HepG2 (cell line): ENCODE data around the gene CELF5. TPM values are rescaled to one million over a fixed set of nuclear protein-coding genes. Genes with fewer than 3 reads are reported as not detected.
A peak's percentile ranks its signal among the peaks of the same experiment; 100 is the strongest.

Source experiments
- ATRX ChIP-seq: sonication (generic); formaldehyde crosslinking; IDR thresholded peaks from 2 replicates; pipeline ENCODE4 v1.4.0; 2020; ENCODE audit warnings: missing genetic modification reagents, borderline replicate concordance
- EEA1 ChIP-seq: sonication (generic); formaldehyde crosslinking; IDR thresholded peaks from 2 replicates; pipeline ENCODE4 v1.5.1; 2020; ENCODE audit warnings: mild to moderate bottlenecking, missing genetic modification reagents, borderline replicate concordance
- ELF1 ChIP-seq: sonication (generic); formaldehyde crosslinking; IDR thresholded peaks from 2 replicates; pipeline ENCODE4 v1.4.0; 2020; ENCODE audit warnings: missing genetic modification reagents
- HMG20A ChIP-seq: IDR thresholded peaks from 2 replicates; pipeline ENCODE4 v1.6.1; 2016; ENCODE audit warnings: borderline replicate concordance
- JUND ChIP-seq: sonication (generic); formaldehyde crosslinking; IDR thresholded peaks from 2 replicates; pipeline ENCODE4 v1.8.0; 2022; ENCODE audit warnings: mild to moderate bottlenecking, missing genetic modification reagents
- KDM3A ChIP-seq: IDR thresholded peaks from 2 replicates; pipeline ENCODE4 v1.6.1; 2018; ENCODE audit warnings: low read depth, missing compliant biosample characterization
- MAFG ChIP-seq: sonication (generic); formaldehyde crosslinking; IDR thresholded peaks from 2 replicates; pipeline ENCODE4 v1.5.1; 2020; ENCODE audit warnings: mild to moderate bottlenecking, missing genetic modification reagents
- MAX ChIP-seq: IDR thresholded peaks from 2 replicates; pipeline ENCODE4 v1.6.1; 2012; ENCODE audit warnings: inconsistent platforms
- MED13 ChIP-seq: sonication (generic); formaldehyde crosslinking; IDR thresholded peaks from 2 replicates; pipeline ENCODE4 v1.5.0; 2020; ENCODE audit warnings: missing genetic modification reagents
- MYC ChIP-seq: sonication (generic); formaldehyde crosslinking; IDR thresholded peaks from 2 replicates; pipeline ENCODE4 v1.9.0; 2021; ENCODE audit warnings: missing genetic modification reagents, borderline replicate concordance
- NFE2L1 ChIP-seq: sonication (generic); formaldehyde crosslinking; IDR thresholded peaks from 2 replicates; pipeline ENCODE4 v1.4.0; 2020; ENCODE audit warnings: missing genetic modification reagents, mild to moderate bottlenecking, borderline replicate concordance
- NFKBIZ ChIP-seq: IDR thresholded peaks from 2 replicates; pipeline ENCODE4 v1.6.1; 2018; ENCODE audit warnings: missing genetic modification reagents, missing compliant biosample characterization
- NR2F1 ChIP-seq, 2 experiments: fragments of 450-650 bp in 1 of 2; formaldehyde crosslinking in 1 of 2; IDR thresholded peaks; 2 replicates each; pipeline versions ENCODE4 v1.5.0 to v1.6.1; 2016 to 2020; ENCODE audit warnings: mild to moderate bottlenecking in 1 of 2, missing compliant biosample characterization in 1 of 2, missing genetic modification reagents in 1 of 2, moderate library complexity in 1 of 2
- RBM22 ChIP-seq: fragments of 200-400 bp; formaldehyde crosslinking; optimal IDR thresholded peaks from 2 replicates; pipeline ENCODE3; 2017; ENCODE audit warnings: mild to moderate bottlenecking, low read length, moderate library complexity
- SNAPC2 ChIP-seq: sonication (generic); formaldehyde crosslinking; IDR thresholded peaks from 2 replicates; pipeline ENCODE4 v1.8.1; 2022; ENCODE audit warnings: mild to moderate bottlenecking, missing genetic modification reagents
- STAT5B ChIP-seq: sonication (generic); formaldehyde crosslinking; IDR thresholded peaks from 2 replicates; pipeline ENCODE4 v1.4.0; 2020; ENCODE audit warnings: missing genetic modification reagents
- TEF ChIP-seq: sonication (generic); formaldehyde crosslinking; IDR thresholded peaks from 2 replicates; pipeline ENCODE4 v1.5.0; 2020; ENCODE audit warnings: missing genetic modification reagents
- U2AF2 ChIP-seq: fragments of 200-400 bp; formaldehyde crosslinking; IDR thresholded peaks from 2 replicates; pipeline ENCODE4 v1.6.1; 2017; ENCODE audit warnings: low read depth, mild to moderate bottlenecking, low read length
- ZBTB7B ChIP-seq: sonication (generic); formaldehyde crosslinking; IDR thresholded peaks from 2 replicates; pipeline ENCODE4 v1.4.0; 2020; ENCODE audit warnings: missing genetic modification reagents
- ZMYM4 ChIP-seq: sonication (generic); formaldehyde crosslinking; IDR thresholded peaks from 2 replicates; pipeline ENCODE4 v1.8.1; 2023; ENCODE audit warnings: mild to moderate bottlenecking, missing genetic modification reagents
- ZNF256 ChIP-seq: sonication (generic); formaldehyde crosslinking; conservative IDR thresholded peaks from 2 replicates; pipeline ENCODE4 v1.4.0; 2020; ENCODE audit warnings: missing genetic modification reagents
- ZNF274 ChIP-seq: sonication (generic); formaldehyde crosslinking; IDR thresholded peaks from 2 replicates; pipeline ENCODE4 v1.5.1; 2020; ENCODE audit warnings: mild to moderate bottlenecking, missing genetic modification reagents
- ZNF441 ChIP-seq: sonication (generic); formaldehyde crosslinking; IDR thresholded peaks from 2 replicates; pipeline ENCODE4 v1.7.0; 2021; ENCODE audit warnings: missing genetic modification reagents, borderline replicate concordance
- ZNF512B ChIP-seq: sonication (generic); formaldehyde crosslinking; IDR thresholded peaks from 2 replicates; pipeline ENCODE4 v1.5.1; 2020; ENCODE audit warnings: missing genetic modification reagents, mild to moderate bottlenecking, borderline replicate concordance
- ZNF614 ChIP-seq: IDR thresholded peaks from 2 replicates; pipeline ENCODE4 v1.6.1; 2018; ENCODE audit warnings: missing biosample characterization, missing genetic modification reagents, inconsistent platforms, borderline replicate concordance
- ZNF878 ChIP-seq: sonication (generic); formaldehyde crosslinking; IDR thresholded peaks from 2 replicates; pipeline ENCODE4 v1.8.1; 2023; ENCODE audit warnings: mild to moderate bottlenecking, missing genetic modification reagents, moderate library complexity
- ZSCAN22 ChIP-seq: sonication (generic); formaldehyde crosslinking; IDR thresholded peaks from 2 replicates; pipeline ENCODE4 v1.4.0; 2020; ENCODE audit warnings: mild to moderate bottlenecking, missing genetic modification reagents
- ZSCAN30 ChIP-seq: sonication (generic); formaldehyde crosslinking; IDR thresholded peaks from 2 replicates; pipeline ENCODE4 v1.5.0; 2020; ENCODE audit warnings: mild to moderate bottlenecking, missing genetic modification reagents
- polyA plus RNA-seq, 8 experiments: library from polyadenylated mRNA; depleted of rRNA in 3 of 8; stranded (reverse) in 7 of 8; unstranded in 1 of 8; fragments of >200 nt; fragmentation: Illumina TruSeq in 4 of 8; extraction: Trizol in 4 of 8; gene quantifications; 2 replicates each; pipeline versions ENCODE4 v1.2.1 to v1.2.3, GENCODE V29; 2011 to 2016; ENCODE audit warnings: low read depth in 4 of 8, missing spikeins in 1 of 8, mixed read lengths in 1 of 8; ENCODE audit not compliant: insufficient read depth in 1 of 8
- total RNA-seq, 5 experiments: library from RNA; depleted of rRNA; stranded (reverse); fragments of >200 nt; fragmentation: Illumina TruSeq; extraction: Trizol; gene quantifications; 2 replicates each; pipeline ENCODE4 v1.2.3, GENCODE V29; 2016; ENCODE audit warnings: low read depth in 1 of 5

The CELF5 gene
- total and polyA plus RNA-seq, 2 of the 13 experiments (the other 11 are each of a cell fraction or from before 2014, with no cell fraction given), result 0.31 to 0.84 TPM

- TF ChIP-seq ELF1 (CRISPR knock-in tag), result peak; percentile 29; the same call in 1 of the 2 replicates
- TF ChIP-seq JUND (CRISPR knock-in tag), result no peak
- no peak for TF ChIP-seq U2AF2
- no peak for TF ChIP-seq ATRX (CRISPR knock-in tag)
- no peak for TF ChIP-seq NFE2L1 (CRISPR knock-in tag)
- TF ChIP-seq MED13 (CRISPR knock-in tag), result no peak
- no peak for TF ChIP-seq NR2F1 (CRISPR knock-in tag; IDR thresholded peaks at IDR 0.05)
- TF ChIP-seq ZNF878 (CRISPR knock-in tag), result no peak
- TF ChIP-seq EEA1, result peak; percentile 57; the same call in 1 of the 2 replicates
- TF ChIP-seq ZNF256 (CRISPR knock-in tag), result no peak
- TF ChIP-seq NFKBIZ (CRISPR knock-in tag), result no peak; the same call in 1 of the 2 replicates
- no peak for TF ChIP-seq ZNF274
- no peak for TF ChIP-seq MAFG (CRISPR knock-in tag)
- no peak for TF ChIP-seq ZMYM4 (CRISPR knock-in tag)
- no peak for TF ChIP-seq ZNF441
- TF ChIP-seq RBM22, result no peak
- no peak for TF ChIP-seq ZBTB7B (CRISPR knock-in tag)
- TF ChIP-seq ZSCAN22 (CRISPR knock-in tag), result no peak
- TF ChIP-seq ZSCAN30 (CRISPR knock-in tag), result no peak
- TF ChIP-seq ZNF614 (CRISPR knock-in tag), result 0 out of 2 replicates have a peak, but pooled peaks have one; percentile 27
- no peak for TF ChIP-seq ZNF512B (CRISPR knock-in tag)
- TF ChIP-seq MAX, result no peak
- TF ChIP-seq SNAPC2, result no peak
- TF ChIP-seq KDM3A (CRISPR knock-in tag), result no peak
- TF ChIP-seq HMG20A (CRISPR knock-in tag), result no peak
- TF ChIP-seq STAT5B (CRISPR knock-in tag), result no peak
- no peak for TF ChIP-seq TEF (CRISPR knock-in tag)
- TF ChIP-seq MYC (CRISPR knock-in tag), result peak; percentile 56; the same call in 1 of the 2 replicates
Observed at GRCh38 chr19:3284759-3285646, 60.5 kb downstream of the CELF5 start (continued).
